Measurements from ENCODE around the gene ARL15. TPM values are rescaled to one million over a fixed set of nuclear protein-coding genes. Genes with fewer than 3 reads are reported as not detected.

ARL15 gene
- total RNA-seq, 1 experiment from 2014 or later, result 140 TPM

- CTCF ChIA-PET, result no interaction called here
- H3K4me3 Mint-ChIP-seq (ENCODE audit: unreplicated experiment), result no peak overlapping the region
These were observed 432.4 kb downstream of the ARL15 start for GRCh38 chr5:53878015-53878414.

DNA sequence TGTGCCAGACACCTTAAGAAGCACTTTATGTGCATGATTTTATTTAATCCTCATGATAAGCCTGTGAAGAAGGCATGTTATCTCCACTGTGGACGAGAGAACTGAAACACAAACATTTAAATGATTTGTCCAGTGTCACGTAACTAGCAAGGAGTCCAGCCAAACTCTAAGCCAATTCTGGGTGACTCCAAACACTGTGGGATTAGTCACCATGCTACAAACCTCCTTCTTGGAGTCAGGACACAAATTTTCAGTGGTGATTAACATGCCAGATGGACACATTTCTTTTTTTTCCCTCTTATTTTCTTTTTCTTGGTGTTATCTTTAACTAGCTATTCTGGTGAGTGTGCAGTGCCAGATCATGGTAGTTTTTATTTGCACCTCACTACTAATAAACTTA lies 433.1 kb downstream of the ARL15 start:
- Mint-ChIP-seq H3K27ac (ENCODE audit: unreplicated experiment) (no peak overlapping the region), H3K4me1 (ENCODE audit: low read depth, unreplicated experiment) (no peaks in the 10 kb centered on the region), H3K9me3 (ENCODE audit: unreplicated experiment) (peaks cover 11% of the 10 kb centered on the region), H3K27me3 (ENCODE audit: insufficient read depth, unreplicated experiment) (no peaks in the 10 kb centered on the region), H3K36me3 (ENCODE audit: insufficient read depth, unreplicated experiment) (peaks cover 47% of the 10 kb centered on the region), H3K4me3 (ENCODE audit: unreplicated experiment) (no peak overlapping the region)
- intact Hi-C loops (cut with micrococcal nuclease; ENCODE audit: unreplicated experiment), result no loop called here
- no peak for TF ChIP-seq CTCF (IDR thresholded peaks at IDR 0.05; ENCODE audit: insufficient read depth in 1 of 2, low read depth in 1 of 2, low read length in 1 of 2, severe bottlenecking in 1 of 2, unreplicated experiment in 1 of 2)
- ChIA-PET POLR2A (no interaction called here), CTCF (no interaction called here)
- BruUV-seq (replicated peaks), result no TSS peak
- no peaks in the 10 kb centered on the region for H3K4me1 ChIP-seq
- no peaks in the 10 kb centered on the region for H3K27me3 ChIP-seq (replicated peaks; ENCODE audit: control insufficient read depth, insufficient read depth, low read length)
- no peaks in the 10 kb centered on the region for H3K36me3 ChIP-seq (ENCODE audit: control insufficient read depth, insufficient read depth, low read length)
- no peaks in the 10 kb centered on the region for H3K9me3 ChIP-seq
- no peak overlapping the region for H3K4me3 ChIP-seq (ENCODE audit: low read depth, low read length)
- DNase-seq, result no peak

More at GRCh38 chr5:53878015-53878414, 432.4 kb downstream of the ARL15 start:
- DNase-seq, result no peak
- Histone ChIP-seq H3K4me3 (ENCODE audit: low read depth, low read length) (no peak overlapping the region), H3K4me1 (no peaks in the 10 kb centered on the region), H3K9me3 (no peaks in the 10 kb centered on the region), H3K27me3 (replicated peaks; ENCODE audit: control insufficient read depth, insufficient read depth, low read length) (no peaks in the 10 kb centered on the region), H3K36me3 (ENCODE audit: control insufficient read depth, insufficient read depth, low read length) (no peaks in the 10 kb centered on the region)
- intact Hi-C loops (cut with micrococcal nuclease; ENCODE audit: unreplicated experiment), result no loop called here
- H3K27me3 Mint-ChIP-seq (ENCODE audit: insufficient read depth, unreplicated experiment), result no peaks in the 10 kb centered on the region
- H3K9me3 Mint-ChIP-seq (ENCODE audit: unreplicated experiment), result peaks cover 11% of the 10 kb centered on the region
- TF ChIP-seq CTCF (IDR thresholded peaks at IDR 0.05; ENCODE audit: insufficient read depth in 1 of 2, low read depth in 1 of 2, low read length in 1 of 2, severe bottlenecking in 1 of 2, unreplicated experiment in 1 of 2), result no peak
- BruUV-seq (replicated peaks), result no TSS peak
- peaks cover 55% of the 10 kb centered on the region for H3K36me3 Mint-ChIP-seq (ENCODE audit: insufficient read depth, unreplicated experiment)
- H3K4me1 Mint-ChIP-seq (ENCODE audit: low read depth, unreplicated experiment), result no peaks in the 10 kb centered on the region
- POLR2A ChIA-PET, result no interaction called here
- H3K27ac Mint-ChIP-seq (ENCODE audit: unreplicated experiment), result no peak overlapping the region

- no peak overlapping the region for H3K4me3 Mint-ChIP-seq (ENCODE audit: unreplicated experiment)
- DNase-seq, result peak; percentile 34 to 46
- BruUV-seq (replicated peaks), result no TSS peak
- no peak overlapping the region for H3K27ac Mint-ChIP-seq (ENCODE audit: unreplicated experiment)
- no peaks in the 10 kb centered on the region for H3K27me3 Mint-ChIP-seq (ENCODE audit: insufficient read depth, unreplicated experiment)
- Histone ChIP-seq H3K4me1 (no peaks in the 10 kb centered on the region), H3K27me3 (replicated peaks; ENCODE audit: control insufficient read depth, insufficient read depth, low read length) (no peaks in the 10 kb centered on the region), H3K9me3 (no peaks in the 10 kb centered on the region), H3K4me3 (ENCODE audit: low read depth, low read length) (no peak overlapping the region), H3K36me3 (ENCODE audit: control insufficient read depth, insufficient read depth, low read length) (no peaks in the 10 kb centered on the region)
- H3K9me3 Mint-ChIP-seq (ENCODE audit: unreplicated experiment), result peaks cover 11% of the 10 kb centered on the region
- intact Hi-C loops (cut with micrococcal nuclease; ENCODE audit: unreplicated experiment), result loop anchor here (2.0 kb wide), 1 partner anchor 344 kb away; no protein-coding TSS in a partner anchor
- H3K36me3 Mint-ChIP-seq (ENCODE audit: insufficient read depth, unreplicated experiment), result peaks cover 43% of the 10 kb centered on the region
- ChIA-PET CTCF (no interaction called here), POLR2A (no interaction called here)
- H3K4me1 Mint-ChIP-seq (ENCODE audit: low read depth, unreplicated experiment), result no peaks in the 10 kb centered on the region
- TF ChIP-seq CTCF (IDR thresholded peaks at IDR 0.05; ENCODE audit: insufficient read depth in 1 of 2, low read depth in 1 of 2, low read length in 1 of 2, severe bottlenecking in 1 of 2, unreplicated experiment in 1 of 2), result peak; percentile 14
These were observed 436.0 kb downstream of the ARL15 start for GRCh38 chr5:53874409-53874808.

Data from Caco-2 (cell line).